K562 (cell line): Measurements from ENCODE around the gene TM4SF20.
A peak's percentile ranks its signal among the peaks of the same experiment; 100 is the strongest.

Source experiments
- CBX2 ChIP-seq: fragments of 200-600 bp; sonication (generic); IDR thresholded peaks from one replicate; pipeline ENCODE4 v1.6.1; 2012; ENCODE audit warnings: mild to moderate bottlenecking, low read length, inconsistent platforms; ENCODE audit not compliant: insufficient read depth, poor library complexity, severe bottlenecking
- EP300 ChIP-seq: IDR thresholded peaks from 2 replicates; pipeline ENCODE4 v1.6.1; 2012; ENCODE audit warnings: low read length, improper control_type of control experiment
- FOSL1 ChIP-seq: fragments of 200-800 bp; sonication (Bioruptor generic); conservative IDR thresholded peaks from 2 replicates; pipeline ENCODE4 v1.6.1; 2016; ENCODE audit warnings: missing genetic modification characterization, missing compliant biosample characterization
- NCOA1 ChIP-seq: fragments of 450-650 bp; IDR thresholded peaks from 2 replicates; pipeline ENCODE4 v1.6.1; 2016; ENCODE audit warnings: low read depth
- PHF8 ChIP-seq: fragments of 200-600 bp; sonication (generic); IDR thresholded peaks from 2 replicates; pipeline ENCODE4 v1.6.1; 2012; ENCODE audit warnings: mixed run types, mild to moderate bottlenecking, inconsistent platforms, low read length, moderate library complexity, borderline replicate concordance
- PTRF ChIP-seq: fragments of 450-650 bp; IDR thresholded peaks from 2 replicates; pipeline ENCODE4 v1.6.1; 2016; ENCODE audit warnings: mild to moderate bottlenecking, missing genetic modification characterization, missing compliant biosample characterization
- TARDBP ChIP-seq: fragments of 450-650 bp; IDR thresholded peaks from 2 replicates; pipeline ENCODE4 v1.6.1; 2016

- TF ChIP-seq PTRF (tag): no peak
- no peak for TF ChIP-seq CBX2
- TF ChIP-seq PHF8: no peak
- no peak for TF ChIP-seq TARDBP
- no peak for TF ChIP-seq EP300
- TF ChIP-seq FOSL1: peak; percentile 34; the same call in 1 of the 2 replicates
- no peak for TF ChIP-seq NCOA1
Measured at GRCh38 chr2:227406177-227407031, 27.3 kb upstream of the TM4SF20 start.
